HEK293 (cell line): ENCODE results near the gene RGS4.

ENCODE experiments used
- CTCF ChIA-PET: fragments of 350-600 bp; formaldehyde crosslinking; extraction: SDS; loops from one replicate; lab custom pipeline; 2021; ENCODE audit warnings: antibody characterized with exemption; lab: Yijun Ruan, JAX
- POLR2A ChIA-PET: fragments of 300-600 bp; formaldehyde crosslinking; extraction: SDS; loops from one replicate; lab custom pipeline; 2020; ENCODE audit warnings: antibody characterized with exemption, inconsistent platforms; lab: Yijun Ruan, JAX
- H3K27ac ChIP-seq: fragments of 200-500 bp; sonication (Bioruptor generic); 2 replicates; pipeline ENCODE4 v1.5.1; 2014; ENCODE audit warnings: low read depth, low read length, control low read depth, inconsistent platforms; ENCODE audit errors: extremely low read depth
- H3K36me3 ChIP-seq, 2 experiments: fragments of 200-500 bp in 1 of 2; sonication (Bioruptor generic) in 1 of 2; 1 replicate in 1 of 2; 2 replicates in 1 of 2; pipeline ENCODE4 v1.5.1; 2014 to 2017; ENCODE audit warnings: inconsistent platforms in 2 of 2, low read length in 2 of 2; ENCODE audit not compliant: control insufficient read depth in 2 of 2, insufficient read depth in 1 of 2
- H3K4me1 ChIP-seq: fragments of 200-500 bp; sonication (Bioruptor generic); 2 replicates; pipeline ENCODE4 v1.5.1; 2014; ENCODE audit warnings: mild to moderate bottlenecking, low read length, inconsistent platforms; ENCODE audit not compliant: control insufficient read depth, insufficient read depth
- H3K4me3 ChIP-seq: 2 replicates; pipeline ENCODE4 v1.5.1; 2011; ENCODE audit warnings: low read depth, mild to moderate bottlenecking, control low read depth, low read length, moderate library complexity
- H3K9me3 ChIP-seq: fragments of 200-500 bp; sonication (Bioruptor generic); 2 replicates; pipeline ENCODE4 v1.5.1; 2014; ENCODE audit warnings: low read depth, low read length, inconsistent platforms; ENCODE audit not compliant: control insufficient read depth, insufficient read depth
- BCL11A ChIP-seq: fragments of 450-650 bp; formaldehyde crosslinking; IDR thresholded peaks from 2 replicates; pipeline ENCODE4 v1.5.1; 2016; ENCODE audit warnings: low read depth, missing biosample characterization, missing genetic modification characterization
- INSM2 ChIP-seq: fragments of 450-650 bp; formaldehyde crosslinking; IDR thresholded peaks from 2 replicates; pipeline ENCODE4 v1.5.1; 2016; ENCODE audit warnings: missing biosample characterization, missing genetic modification characterization
- KLF9 ChIP-seq: fragments of 450-650 bp; formaldehyde crosslinking; IDR thresholded peaks from 2 replicates; pipeline ENCODE4 v1.5.1; 2016; ENCODE audit warnings: missing biosample characterization, missing genetic modification characterization, low read depth
- ZBTB10 ChIP-seq: fragments of 450-650 bp; formaldehyde crosslinking; IDR thresholded peaks from 2 replicates; pipeline ENCODE4 v1.5.1; 2016; ENCODE audit warnings: missing biosample characterization, missing genetic modification characterization
- ZNF140 ChIP-seq: fragments of 450-650 bp; formaldehyde crosslinking; IDR thresholded peaks from 2 replicates; pipeline ENCODE4 v1.5.1; 2016; ENCODE audit warnings: missing biosample characterization, missing genetic modification characterization
- ZNF324 ChIP-seq: fragments of 450-650 bp; formaldehyde crosslinking; IDR thresholded peaks from 2 replicates; pipeline ENCODE4 v1.5.1; 2016; ENCODE audit warnings: missing biosample characterization, missing genetic modification characterization
- ZNF354C ChIP-seq: fragments of 450-650 bp; formaldehyde crosslinking; IDR thresholded peaks from 2 replicates; pipeline ENCODE4 v1.5.1; 2016; ENCODE audit warnings: missing biosample characterization, missing genetic modification characterization, low read depth, borderline replicate concordance
- ZNF521 ChIP-seq: fragments of 450-650 bp; formaldehyde crosslinking; IDR thresholded peaks from 2 replicates; pipeline ENCODE4 v1.5.1; 2017; ENCODE audit warnings: missing biosample characterization, mild to moderate bottlenecking, missing genetic modification characterization
- ZNF837 ChIP-seq: fragments of 450-650 bp; formaldehyde crosslinking; IDR thresholded peaks from 2 replicates; pipeline ENCODE4 v1.5.1; 2016; ENCODE audit warnings: missing biosample characterization, missing genetic modification characterization
- TF ChIP-seq, protein P1 (sequence below): fragments of 450-650 bp; formaldehyde crosslinking; IDR thresholded peaks from 2 replicates; pipeline ENCODE4 v1.5.1; 2016; ENCODE audit warnings: missing biosample characterization, missing genetic modification characterization, low read depth
- TF ChIP-seq, protein P2 (sequence below): fragments of 450-650 bp; formaldehyde crosslinking; IDR thresholded peaks from 2 replicates; pipeline ENCODE4 v1.5.1; 2017; ENCODE audit warnings: missing biosample characterization, missing genetic modification characterization
- TF ChIP-seq, protein P3 (sequence below): fragments of 450-650 bp; formaldehyde crosslinking; optimal IDR thresholded peaks from 2 replicates; pipeline ENCODE3; 2016; ENCODE audit warnings: missing biosample characterization, mild to moderate bottlenecking, missing genetic modification characterization

The RGS4 gene

DNA sequence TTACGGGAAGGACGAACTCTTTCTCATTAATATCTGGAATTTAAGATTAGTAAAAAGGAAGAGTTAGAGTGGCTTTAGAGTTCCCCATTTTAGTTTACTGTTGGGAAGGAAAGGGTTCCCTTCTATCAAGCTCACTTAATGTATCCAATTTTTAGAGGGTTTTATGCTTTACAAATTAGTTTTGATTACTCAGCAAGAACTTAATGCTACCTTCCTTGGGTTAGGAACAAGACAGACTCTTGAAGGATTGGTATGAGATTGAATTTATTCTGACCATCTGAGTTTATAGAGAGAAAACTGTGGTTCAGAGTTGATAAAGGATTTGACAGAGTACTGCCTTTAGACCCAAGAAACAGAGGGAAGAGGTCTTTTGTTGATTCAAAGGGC lies 29.5 kb upstream of the RGS4 start (continued):
- TF ChIP-seq, protein P1, sequence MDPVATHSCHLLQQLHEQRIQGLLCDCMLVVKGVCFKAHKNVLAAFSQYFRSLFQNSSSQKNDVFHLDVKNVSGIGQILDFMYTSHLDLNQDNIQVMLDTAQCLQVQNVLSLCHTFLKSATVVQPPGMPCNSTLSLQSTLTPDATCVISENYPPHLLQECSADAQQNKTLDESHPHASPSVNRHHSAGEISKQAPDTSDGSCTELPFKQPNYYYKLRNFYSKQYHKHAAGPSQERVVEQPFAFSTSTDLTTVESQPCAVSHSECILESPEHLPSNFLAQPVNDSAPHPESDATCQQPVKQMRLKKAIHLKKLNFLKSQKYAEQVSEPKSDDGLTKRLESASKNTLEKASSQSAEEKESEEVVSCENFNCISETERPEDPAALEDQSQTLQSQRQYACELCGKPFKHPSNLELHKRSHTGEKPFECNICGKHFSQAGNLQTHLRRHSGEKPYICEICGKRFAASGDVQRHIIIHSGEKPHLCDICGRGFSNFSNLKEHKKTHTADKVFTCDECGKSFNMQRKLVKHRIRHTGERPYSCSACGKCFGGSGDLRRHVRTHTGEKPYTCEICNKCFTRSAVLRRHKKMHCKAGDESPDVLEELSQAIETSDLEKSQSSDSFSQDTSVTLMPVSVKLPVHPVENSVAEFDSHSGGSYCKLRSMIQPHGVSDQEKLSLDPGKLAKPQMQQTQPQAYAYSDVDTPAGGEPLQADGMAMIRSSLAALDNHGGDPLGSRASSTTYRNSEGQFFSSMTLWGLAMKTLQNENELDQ (tag by site-specific recombination), result no peak
- no peak for TF ChIP-seq ZNF324
- TF ChIP-seq ZNF837 (tag by site-specific recombination), result no peak
- TF ChIP-seq INSM2 (tag by site-specific recombination), result no peak

DNA sequence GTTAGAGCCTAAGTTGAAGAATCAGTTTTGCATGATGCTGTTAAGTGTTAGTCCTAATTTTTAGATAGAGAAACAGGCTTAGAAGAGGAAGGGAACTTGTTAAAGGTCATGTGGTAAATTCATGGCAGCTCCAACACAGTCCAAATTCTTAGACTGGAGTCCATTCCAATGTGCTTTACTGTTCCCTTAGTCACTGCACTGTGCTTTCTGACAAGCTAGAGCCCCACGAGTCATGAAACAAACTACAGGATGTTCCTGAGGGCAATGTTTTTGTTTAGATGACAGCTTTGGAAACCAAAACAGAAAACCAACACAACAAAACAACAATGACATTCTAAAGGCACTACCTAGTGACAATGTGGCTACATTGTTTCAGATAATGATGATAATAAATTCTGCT lies 23.1 kb upstream of the RGS4 start:
- H3K9me3 ChIP-seq, result no peaks in the 10 kb centered on the region
- H3K4me1 ChIP-seq, result no peaks in the 10 kb centered on the region
- no peak overlapping the region for H3K4me3 ChIP-seq
- H3K36me3 ChIP-seq, result no peaks in the 10 kb centered on the region
- TF ChIP-seq, protein P2, sequence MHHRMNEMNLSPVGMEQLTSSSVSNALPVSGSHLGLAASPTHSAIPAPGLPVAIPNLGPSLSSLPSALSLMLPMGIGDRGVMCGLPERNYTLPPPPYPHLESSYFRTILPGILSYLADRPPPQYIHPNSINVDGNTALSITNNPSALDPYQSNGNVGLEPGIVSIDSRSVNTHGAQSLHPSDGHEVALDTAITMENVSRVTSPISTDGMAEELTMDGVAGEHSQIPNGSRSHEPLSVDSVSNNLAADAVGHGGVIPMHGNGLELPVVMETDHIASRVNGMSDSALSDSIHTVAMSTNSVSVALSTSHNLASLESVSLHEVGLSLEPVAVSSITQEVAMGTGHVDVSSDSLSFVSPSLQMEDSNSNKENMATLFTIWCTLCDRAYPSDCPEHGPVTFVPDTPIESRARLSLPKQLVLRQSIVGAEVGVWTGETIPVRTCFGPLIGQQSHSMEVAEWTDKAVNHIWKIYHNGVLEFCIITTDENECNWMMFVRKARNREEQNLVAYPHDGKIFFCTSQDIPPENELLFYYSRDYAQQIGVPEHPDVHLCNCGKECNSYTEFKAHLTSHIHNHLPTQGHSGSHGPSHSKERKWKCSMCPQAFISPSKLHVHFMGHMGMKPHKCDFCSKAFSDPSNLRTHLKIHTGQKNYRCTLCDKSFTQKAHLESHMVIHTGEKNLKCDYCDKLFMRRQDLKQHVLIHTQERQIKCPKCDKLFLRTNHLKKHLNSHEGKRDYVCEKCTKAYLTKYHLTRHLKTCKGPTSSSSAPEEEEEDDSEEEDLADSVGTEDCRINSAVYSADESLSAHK (tag by site-specific recombination), result no peak
- TF ChIP-seq KLF9 (no peak), ZBTB10 (tag by site-specific recombination) (no peak), BCL11A (tag by site-specific recombination) (no peak), ZNF354C (tag by site-specific recombination) (no peak), ZNF521 (no peak), INSM2 (tag by site-specific recombination) (no peak), ZNF140 (tag by site-specific recombination) (no peak)
- TF ChIP-seq, protein P3, sequence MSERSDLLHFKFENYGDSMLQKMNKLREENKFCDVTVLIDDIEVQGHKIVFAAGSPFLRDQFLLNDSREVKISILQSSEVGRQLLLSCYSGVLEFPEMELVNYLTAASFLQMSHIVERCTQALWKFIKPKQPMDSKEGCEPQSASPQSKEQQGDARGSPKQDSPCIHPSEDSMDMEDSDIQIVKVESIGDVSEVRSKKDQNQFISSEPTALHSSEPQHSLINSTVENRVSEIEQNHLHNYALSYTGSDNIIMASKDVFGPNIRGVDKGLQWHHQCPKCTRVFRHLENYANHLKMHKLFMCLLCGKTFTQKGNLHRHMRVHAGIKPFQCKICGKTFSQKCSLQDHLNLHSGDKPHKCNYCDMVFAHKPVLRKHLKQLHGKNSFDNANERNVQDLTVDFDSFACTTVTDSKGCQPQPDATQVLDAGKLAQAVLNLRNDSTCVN (tag by site-specific recombination), result no peak
- no peak overlapping the region for H3K27ac ChIP-seq
- POLR2A ChIA-PET, result interaction anchor here (0.6 kb wide), 1 partner anchor 66 kb away, joined by 4 read pairs; no protein-coding TSS in a partner anchor
- CTCF ChIA-PET, result no interaction called here
